HCT116 (cell line): ENCODE data around the gene MRPL9. TPM values are rescaled to one million over a fixed set of nuclear protein-coding genes. Genes with fewer than 3 reads are reported as not detected.

Source experiments
- ATAC-seq: fragments of 200-7000 bp; cut with Tn5 transposase; 2 replicates; pipeline ENCODE4 v1.9.1; 2020; ENCODE audit warnings: mild to moderate bottlenecking, moderate library complexity
- BruUV-seq: library from RNA; stranded (reverse); fragments of 400-500 nt; replicated peaks from 2 replicates; lab custom pipeline; 2021; lab: Mats Ljungman, UMichigan
- CTCF ChIA-PET: fragments of 300-600 bp; sonication (Branson Sonifier 250); formaldehyde crosslinking; loops from one replicate; lab custom pipeline; 2021; ENCODE audit warnings: antibody characterized with exemption; lab: Charles Lee
- POLR2A ChIA-PET: fragments of 300-600, 350-600 bp; sonication (Branson Sonifier 250); formaldehyde crosslinking; loops from one replicate; lab custom pipeline; 2021; ENCODE audit warnings: antibody characterized with exemption; lab: Charles Lee
- RAD21 ChIA-PET, 2 experiments: fragments of 300-600 bp; sonication (Branson Sonifier 250); formaldehyde crosslinking; loops; one replicate each; lab custom pipeline; 2023; ENCODE audit warnings: low total read pairs in 2 of 2; ENCODE audit not compliant: uncharacterized antibody in 2 of 2, unreplicated experiment in 2 of 2, low non-redundant PET in 1 of 2; lab: Charles Lee
- DNase-seq: peaks from one replicate; pipeline ENCODE4 v3.0.0-alpha.2; 2010; ENCODE audit warnings: low read depth, low spot score
- H2AFZ ChIP-seq: fragments of 200-600 bp; shearing (Covaris generic), sonication (generic); 2 replicates; pipeline ENCODE4 v1.6.1; 2017; ENCODE audit warnings: low read depth, mixed run types, mixed read lengths, antibody characterized with exemption, low read length; ENCODE audit not compliant: poor library complexity, severe bottlenecking
- H3K27ac ChIP-seq: 2 replicates; pipeline ENCODE4 v1.5.1; 2012; ENCODE audit warnings: low read depth, low read length
- H3K27me3 ChIP-seq: fragments of 200-600 bp; sonication (generic); 2 replicates; pipeline ENCODE4 v1.6.1; 2016; ENCODE audit warnings: mixed run types, low read length, mixed read lengths; ENCODE audit not compliant: insufficient read depth
- H3K36me3 ChIP-seq, 2 experiments: fragments of 200-500 bp in 1 of 2; fragments of 200-600 bp in 1 of 2; sonication (Bioruptor generic) in 1 of 2; sonication (generic) in 1 of 2; 2 replicates each; pipeline versions ENCODE4 v1.5.1 to v1.6.1; 2014 to 2016; ENCODE audit warnings: low read length in 2 of 2, inconsistent platforms in 1 of 2, mixed read lengths in 1 of 2, mixed run types in 1 of 2; ENCODE audit not compliant: insufficient read depth in 2 of 2, control insufficient read depth in 1 of 2
- H3K4me1 ChIP-seq, 2 experiments: fragments of 200-600 bp in 1 of 2; sonication (generic) in 1 of 2; 2 replicates each; pipeline versions ENCODE4 v1.5.1 to v1.6.1; 2012 to 2017; ENCODE audit warnings: low read length in 2 of 2, inconsistent platforms in 1 of 2, mild to moderate bottlenecking in 1 of 2, mixed read lengths in 1 of 2, mixed run types in 1 of 2, moderate library complexity in 1 of 2; ENCODE audit not compliant: insufficient read depth in 2 of 2, control insufficient read depth in 1 of 2
- H3K4me2 ChIP-seq: fragments of 200-600 bp; sonication (generic); 2 replicates; pipeline ENCODE4 v1.6.1; 2017; ENCODE audit warnings: mixed run types, low read length, mixed read lengths
- H3K4me3 ChIP-seq, 2 experiments: fragments of 200-600 bp in 1 of 2; sonication (generic) in 1 of 2; replicated peaks in 1 of 2; 2 replicates each; pipeline ENCODE4 v1.5.1; 2011 to 2016; ENCODE audit warnings: low read length in 2 of 2, control low read depth in 1 of 2, low read depth in 1 of 2, mild to moderate bottlenecking in 1 of 2, mixed read lengths in 1 of 2, mixed run types in 1 of 2
- H3K79me2 ChIP-seq: fragments of 200-600 bp; sonication (generic); 2 replicates; pipeline ENCODE4 v1.6.1; 2017; ENCODE audit warnings: mild to moderate bottlenecking, mixed run types, low read length, moderate library complexity, mixed read lengths; ENCODE audit not compliant: insufficient read depth
- H3K9ac ChIP-seq: fragments of 200-600 bp; sonication (generic); 2 replicates; pipeline ENCODE4 v1.6.1; 2016; ENCODE audit warnings: low read length, mixed read lengths
- H3K9me2 ChIP-seq: fragments of 200-600 bp; sonication (generic), shearing (Covaris generic); 2 replicates; pipeline ENCODE4 v1.6.1; 2017; ENCODE audit warnings: mixed run types, mild to moderate bottlenecking, moderate library complexity; ENCODE audit not compliant: insufficient read depth
- H3K9me3 ChIP-seq, 2 experiments: fragments of 200-500 bp in 1 of 2; fragments of 200-600 bp in 1 of 2; sonication (Bioruptor generic) in 1 of 2; sonication (generic) in 1 of 2; 2 replicates each; pipeline ENCODE4 v1.6.1; 2014 to 2017; ENCODE audit warnings: low read length in 2 of 2, mixed read lengths in 2 of 2, inconsistent platforms in 1 of 2, low read depth in 1 of 2, mild to moderate bottlenecking in 1 of 2, mixed run types in 1 of 2, moderate library complexity in 1 of 2; ENCODE audit not compliant: control insufficient read depth in 1 of 2, insufficient read depth in 1 of 2
- H4K20me1 ChIP-seq: fragments of 200-600 bp; sonication (generic), shearing (Covaris generic); 2 replicates; pipeline ENCODE4 v1.6.1; 2017; ENCODE audit warnings: mixed run types, mild to moderate bottlenecking, moderate library complexity; ENCODE audit not compliant: insufficient read depth
- CBX3 ChIP-seq: IDR thresholded peaks from 2 replicates; pipeline ENCODE4 v1.6.1; 2012; ENCODE audit warnings: low read depth
- CEBPB ChIP-seq: IDR thresholded peaks from 2 replicates; pipeline ENCODE4 v1.6.1; 2012; ENCODE audit warnings: low read depth
- ELF1 ChIP-seq: IDR thresholded peaks from 2 replicates; pipeline ENCODE4 v1.6.1; 2012; ENCODE audit warnings: low read depth, borderline replicate concordance
- EZH2 ChIP-seq: fragments of 200-600 bp; sonication (generic); IDR thresholded peaks from 2 replicates; pipeline ENCODE4 v1.6.1; 2017; ENCODE audit warnings: antibody characterized with exemption, mixed run types
- EZH2phosphoT487 ChIP-seq: fragments of 200-600 bp; IDR thresholded peaks from 2 replicates; pipeline ENCODE4 v1.6.1; 2018; ENCODE audit warnings: antibody characterized with exemption, borderline replicate concordance
- FOSL1 ChIP-seq: IDR thresholded peaks from 2 replicates; pipeline ENCODE4 v1.6.1; 2012; ENCODE audit warnings: low read depth
- JUND ChIP-seq: IDR thresholded peaks from 2 replicates; pipeline ENCODE4 v1.6.1; 2012
- POLR2A ChIP-seq: IDR thresholded peaks from 2 replicates; pipeline ENCODE4 v1.7.0; 2011; ENCODE audit warnings: borderline replicate concordance; ENCODE audit not compliant: insufficient read depth, insufficient read length; ENCODE audit errors: extremely low read depth
- RAD21 ChIP-seq: IDR thresholded peaks from 2 replicates; pipeline ENCODE4 v1.6.1; 2012; ENCODE audit warnings: low read depth, mild to moderate bottlenecking
- REST ChIP-seq: IDR thresholded peaks from 2 replicates; pipeline ENCODE4 v1.6.1; 2012; ENCODE audit warnings: low read depth
- SIN3A ChIP-seq: IDR thresholded peaks from 2 replicates; pipeline ENCODE4 v1.6.1; 2012; ENCODE audit warnings: low read depth
- SP1 ChIP-seq: IDR thresholded peaks from 2 replicates; pipeline ENCODE4 v1.6.1; 2012; ENCODE audit warnings: low read depth
- SRF ChIP-seq: IDR thresholded peaks from 2 replicates; pipeline ENCODE4 v1.6.1; 2012; ENCODE audit warnings: low read depth
- YY1 ChIP-seq: IDR thresholded peaks from 2 replicates; pipeline ENCODE4 v1.6.1; 2011; ENCODE audit warnings: low read length, low read depth, moderate library complexity, mild to moderate bottlenecking; ENCODE audit not compliant: insufficient replicate concordance; ENCODE audit errors: extremely low read depth
- ZNF274 ChIP-seq: fragments of 200-500 bp; sonication (Bioruptor generic); IDR thresholded peaks from 2 replicates; pipeline ENCODE4 v1.6.1; 2014; ENCODE audit warnings: mild to moderate bottlenecking, low read depth, low read length, inconsistent platforms
- intact Hi-C: fragments of 100-400 bp; cut with micrococcal nuclease; formaldehyde crosslinking; loops from 2 replicates; pipeline ENCODE4 v1.10.0; 2022
- total RNA-seq: library from RNA; stranded (reverse); gene quantifications from one replicate; pipeline ENCODE4 v1.2.1, GENCODE V29; 2021; ENCODE audit not compliant: unreplicated experiment
- TF ChIP-seq, protein P1 (sequence below): IDR thresholded peaks from 2 replicates; pipeline ENCODE4 v1.6.1; 2012
- TF ChIP-seq, protein P2 (sequence below): IDR thresholded peaks from 2 replicates; pipeline ENCODE4 v1.6.1; 2012
- TF ChIP-seq, protein P3 (sequence below), 3 experiments: fragments of 200-600 bp in 1 of 3; sonication (generic) in 1 of 3; IDR thresholded peaks in 2 of 3; conservative IDR thresholded peaks in 1 of 3; 2 replicates each; pipeline ENCODE4 v1.5.1; 2012 to 2017; ENCODE audit warnings: low read depth in 2 of 3, low read length in 2 of 3, antibody characterized with exemption in 1 of 3, borderline replicate concordance in 1 of 3, control low read depth in 1 of 3, mild to moderate bottlenecking in 1 of 3, mixed read lengths in 1 of 3, mixed run types in 1 of 3, moderate library complexity in 1 of 3; ENCODE audit not compliant: insufficient read depth in 1 of 3
- TF ChIP-seq, protein P4 (sequence below): IDR thresholded peaks from 2 replicates; pipeline ENCODE4 v1.6.1; 2011; ENCODE audit warnings: mild to moderate bottlenecking, low read length, moderate library complexity; ENCODE audit not compliant: insufficient replicate concordance; ENCODE audit errors: extremely low read depth

Gene MRPL9
- total RNA-seq, 1 experiment from 2014 or later: 94.5 TPM

DNA sequence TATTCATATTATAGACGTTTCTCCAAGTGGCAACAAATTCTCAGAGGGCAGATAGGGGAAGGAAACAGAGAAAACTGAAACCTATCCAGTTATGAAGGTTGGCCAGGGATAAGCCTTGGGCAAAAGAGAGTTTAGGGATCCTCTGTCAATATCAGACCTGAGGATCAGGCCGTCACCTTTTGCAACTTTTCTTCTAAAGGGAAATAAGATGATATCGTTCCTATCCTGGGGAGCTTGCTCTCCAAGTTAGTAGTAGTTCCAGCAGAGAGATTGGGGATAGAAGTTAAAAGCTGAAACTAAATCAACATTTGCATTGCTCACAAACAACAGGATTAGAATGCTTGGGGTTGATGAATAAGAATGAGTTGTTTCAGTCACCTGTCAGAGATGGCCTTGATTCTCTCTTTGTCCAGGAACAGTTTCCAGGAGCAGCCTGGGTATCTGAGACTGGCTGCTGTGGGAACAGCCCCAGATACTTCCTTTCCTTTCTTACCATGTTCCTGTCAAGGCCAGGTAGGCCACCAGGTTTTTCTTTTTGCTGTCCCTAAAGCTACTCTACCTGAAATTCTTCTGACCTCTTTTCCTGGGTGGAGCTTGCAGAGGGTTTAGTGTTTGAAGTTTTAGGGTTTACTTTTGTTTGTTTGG is 39.4 kb downstream of the MRPL9 start:
- POLR2A ChIA-PET: no interaction called here
- no peak overlapping the region for H2AFZ ChIP-seq
- no peak for ATAC-seq

More for the DNA sequence above, 39.4 kb downstream of the MRPL9 start:
- H3K9me3 ChIP-seq: no peaks in the 10 kb centered on the region
- BruUV-seq: no TSS peak
- DNase-seq: no peak
- H3K4me1 ChIP-seq: no peaks in the 10 kb centered on the region
- H3K4me3 ChIP-seq: no peak overlapping the region
- intact Hi-C loops: no loop called here
- H3K4me2 ChIP-seq: no peak overlapping the region
- H3K27me3 ChIP-seq: peaks cover 9% of the 10 kb centered on the region
- no peak overlapping the region for H3K27ac ChIP-seq
- H3K9ac ChIP-seq: no peak overlapping the region
- no peaks in the 10 kb centered on the region for H3K79me2 ChIP-seq
- no peak for TF ChIP-seq EZH2
- TF ChIP-seq CEBPB: no peak
- TF ChIP-seq SIN3A: no peak
- TF ChIP-seq, protein P1, sequence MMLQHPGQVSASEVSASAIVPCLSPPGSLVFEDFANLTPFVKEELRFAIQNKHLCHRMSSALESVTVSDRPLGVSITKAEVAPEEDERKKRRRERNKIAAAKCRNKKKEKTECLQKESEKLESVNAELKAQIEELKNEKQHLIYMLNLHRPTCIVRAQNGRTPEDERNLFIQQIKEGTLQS: no peak
- TF ChIP-seq SRF: no peak
- no peak for TF ChIP-seq ZNF274
- no peak for TF ChIP-seq CBX3
- no peak for TF ChIP-seq EZH2phosphoT487
- TF ChIP-seq, protein P2, sequence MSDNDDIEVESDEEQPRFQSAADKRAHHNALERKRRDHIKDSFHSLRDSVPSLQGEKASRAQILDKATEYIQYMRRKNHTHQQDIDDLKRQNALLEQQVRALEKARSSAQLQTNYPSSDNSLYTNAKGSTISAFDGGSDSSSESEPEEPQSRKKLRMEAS: no peak
- TF ChIP-seq ELF1: no peak
- no peak for TF ChIP-seq REST
- TF ChIP-seq YY1: no peak
- no peak for TF ChIP-seq RAD21
- TF ChIP-seq, protein P3, sequence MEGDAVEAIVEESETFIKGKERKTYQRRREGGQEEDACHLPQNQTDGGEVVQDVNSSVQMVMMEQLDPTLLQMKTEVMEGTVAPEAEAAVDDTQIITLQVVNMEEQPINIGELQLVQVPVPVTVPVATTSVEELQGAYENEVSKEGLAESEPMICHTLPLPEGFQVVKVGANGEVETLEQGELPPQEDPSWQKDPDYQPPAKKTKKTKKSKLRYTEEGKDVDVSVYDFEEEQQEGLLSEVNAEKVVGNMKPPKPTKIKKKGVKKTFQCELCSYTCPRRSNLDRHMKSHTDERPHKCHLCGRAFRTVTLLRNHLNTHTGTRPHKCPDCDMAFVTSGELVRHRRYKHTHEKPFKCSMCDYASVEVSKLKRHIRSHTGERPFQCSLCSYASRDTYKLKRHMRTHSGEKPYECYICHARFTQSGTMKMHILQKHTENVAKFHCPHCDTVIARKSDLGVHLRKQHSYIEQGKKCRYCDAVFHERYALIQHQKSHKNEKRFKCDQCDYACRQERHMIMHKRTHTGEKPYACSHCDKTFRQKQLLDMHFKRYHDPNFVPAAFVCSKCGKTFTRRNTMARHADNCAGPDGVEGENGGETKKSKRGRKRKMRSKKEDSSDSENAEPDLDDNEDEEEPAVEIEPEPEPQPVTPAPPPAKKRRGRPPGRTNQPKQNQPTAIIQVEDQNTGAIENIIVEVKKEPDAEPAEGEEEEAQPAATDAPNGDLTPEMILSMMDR (IDR thresholded peaks at IDR 0.05 in 2 of 3, conservative IDR thresholded peaks at IDR 0.05 in 1 of 3; ENCODE audit: borderline replicate concordance in 1 of 3, insufficient read depth in 1 of 3, low read depth in 2 of 3, low read length in 2 of 3): no peak
- TF ChIP-seq FOSL1: no peak
- TF ChIP-seq POLR2A: no peak
- no peak for TF ChIP-seq SP1
- TF ChIP-seq JUND: no peak
- TF ChIP-seq, protein P4, sequence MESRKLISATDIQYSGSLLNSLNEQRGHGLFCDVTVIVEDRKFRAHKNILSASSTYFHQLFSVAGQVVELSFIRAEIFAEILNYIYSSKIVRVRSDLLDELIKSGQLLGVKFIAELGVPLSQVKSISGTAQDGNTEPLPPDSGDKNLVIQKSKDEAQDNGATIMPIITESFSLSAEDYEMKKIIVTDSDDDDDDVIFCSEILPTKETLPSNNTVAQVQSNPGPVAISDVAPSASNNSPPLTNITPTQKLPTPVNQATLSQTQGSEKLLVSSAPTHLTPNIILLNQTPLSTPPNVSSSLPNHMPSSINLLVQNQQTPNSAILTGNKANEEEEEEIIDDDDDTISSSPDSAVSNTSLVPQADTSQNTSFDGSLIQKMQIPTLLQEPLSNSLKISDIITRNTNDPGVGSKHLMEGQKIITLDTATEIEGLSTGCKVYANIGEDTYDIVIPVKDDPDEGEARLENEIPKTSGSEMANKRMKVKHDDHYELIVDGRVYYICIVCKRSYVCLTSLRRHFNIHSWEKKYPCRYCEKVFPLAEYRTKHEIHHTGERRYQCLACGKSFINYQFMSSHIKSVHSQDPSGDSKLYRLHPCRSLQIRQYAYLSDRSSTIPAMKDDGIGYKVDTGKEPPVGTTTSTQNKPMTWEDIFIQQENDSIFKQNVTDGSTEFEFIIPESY: no peak
- no peaks in the 10 kb centered on the region for H4K20me1 ChIP-seq
- RAD21 ChIA-PET: no interaction called here
- CTCF ChIA-PET: no interaction called here
- no peaks in the 10 kb centered on the region for H3K36me3 ChIP-seq
- no peaks in the 10 kb centered on the region for H3K9me2 ChIP-seq
